ENCODE data around the gene MT4.

GRCh38 chr16:56532714-56533113 lies 32.2 kb upstream of the MT4 start:
- TF ChIP-seq POLR2A (IDR thresholded peaks at IDR 0.05; ENCODE audit: low read length) (no peak), GATA1 (IDR thresholded peaks at IDR 0.05; ENCODE audit: low read depth, low read length) (no peak)
